HG03280 (cell line): ENCODE data around the gene ESPNL.

Source experiments
- ATAC-seq: cut with Tn5 transposase; IDR thresholded peaks from one replicate; pipeline ENCODE4 v1.9.1; 2021; ENCODE audit warnings: mild to moderate bottlenecking, moderate library complexity; ENCODE audit not compliant: unreplicated experiment

Gene ESPNL

DNA sequence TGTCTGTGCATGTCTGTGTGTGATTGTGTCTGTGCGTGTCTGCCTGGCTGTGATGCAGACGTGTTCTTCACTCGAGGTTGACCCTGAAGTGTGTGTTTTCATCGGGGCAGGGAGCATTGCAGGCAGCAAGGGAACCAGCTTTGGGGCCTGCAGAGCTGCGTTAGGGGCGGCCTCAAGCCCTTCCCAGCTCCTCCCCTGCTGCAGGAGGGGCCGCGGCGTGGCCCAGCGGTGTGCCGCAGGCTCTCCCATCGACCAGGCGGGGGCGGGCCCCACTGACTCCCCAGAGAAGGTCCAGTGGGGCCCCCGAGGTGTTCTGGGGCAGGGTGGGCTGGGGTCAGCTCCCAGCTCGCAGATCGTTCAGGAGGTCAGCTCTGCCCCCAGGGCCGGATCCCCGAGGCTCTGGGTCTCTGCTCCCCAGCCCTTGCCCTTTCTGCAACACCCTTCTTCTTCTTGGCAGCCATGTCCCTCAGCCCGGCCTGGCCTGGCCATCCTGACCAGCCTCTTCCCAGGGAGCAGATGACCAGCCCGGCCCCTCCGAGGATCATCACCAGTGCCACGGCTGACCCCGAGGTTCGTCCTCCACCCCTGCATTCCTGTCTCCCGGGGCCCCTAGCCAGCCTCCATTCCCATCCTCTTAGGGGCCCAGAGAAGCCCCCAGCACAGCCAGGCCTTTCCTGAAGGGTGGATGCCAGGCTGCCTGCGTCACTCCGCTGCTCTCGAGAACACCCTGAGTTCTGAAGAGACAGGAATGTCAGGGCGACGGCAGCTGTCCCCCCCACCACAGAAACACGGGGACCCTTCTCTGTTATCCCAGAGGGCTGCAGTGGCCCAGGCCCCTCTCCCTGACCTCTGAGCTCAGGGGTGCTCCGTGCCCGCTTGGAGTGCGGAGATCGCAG lies 27.3 kb downstream of the ESPNL start:
- no peak for ATAC-seq

- no peak for ATAC-seq
Measured at GRCh38 chr2:238128061-238128440, 27.9 kb downstream of the ESPNL start.

DNA sequence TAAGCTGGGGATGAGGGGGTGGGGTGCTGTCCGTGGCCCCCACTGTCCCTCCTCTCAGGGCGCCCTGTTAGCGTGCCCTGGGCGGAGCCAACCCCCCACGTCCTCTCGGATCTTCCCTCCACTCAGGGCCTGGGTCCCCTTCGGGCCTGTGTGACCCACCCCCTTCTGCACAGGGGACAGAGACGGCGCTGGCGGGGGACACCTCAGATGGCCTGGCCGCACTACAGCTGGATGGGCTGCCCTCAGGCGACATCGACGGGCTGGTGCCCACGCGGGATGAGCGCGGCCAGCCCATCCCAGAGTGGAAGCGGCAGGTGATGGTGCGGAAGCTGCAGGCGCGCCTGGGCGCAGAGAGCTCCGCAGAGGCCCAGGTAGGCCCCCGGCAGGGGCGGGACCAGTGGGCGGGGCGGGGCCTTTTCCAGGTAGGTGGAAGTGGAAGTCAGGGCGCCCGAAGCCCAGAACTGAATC lies 28.4 kb downstream of the ESPNL start:
- no peak for ATAC-seq

DNA sequence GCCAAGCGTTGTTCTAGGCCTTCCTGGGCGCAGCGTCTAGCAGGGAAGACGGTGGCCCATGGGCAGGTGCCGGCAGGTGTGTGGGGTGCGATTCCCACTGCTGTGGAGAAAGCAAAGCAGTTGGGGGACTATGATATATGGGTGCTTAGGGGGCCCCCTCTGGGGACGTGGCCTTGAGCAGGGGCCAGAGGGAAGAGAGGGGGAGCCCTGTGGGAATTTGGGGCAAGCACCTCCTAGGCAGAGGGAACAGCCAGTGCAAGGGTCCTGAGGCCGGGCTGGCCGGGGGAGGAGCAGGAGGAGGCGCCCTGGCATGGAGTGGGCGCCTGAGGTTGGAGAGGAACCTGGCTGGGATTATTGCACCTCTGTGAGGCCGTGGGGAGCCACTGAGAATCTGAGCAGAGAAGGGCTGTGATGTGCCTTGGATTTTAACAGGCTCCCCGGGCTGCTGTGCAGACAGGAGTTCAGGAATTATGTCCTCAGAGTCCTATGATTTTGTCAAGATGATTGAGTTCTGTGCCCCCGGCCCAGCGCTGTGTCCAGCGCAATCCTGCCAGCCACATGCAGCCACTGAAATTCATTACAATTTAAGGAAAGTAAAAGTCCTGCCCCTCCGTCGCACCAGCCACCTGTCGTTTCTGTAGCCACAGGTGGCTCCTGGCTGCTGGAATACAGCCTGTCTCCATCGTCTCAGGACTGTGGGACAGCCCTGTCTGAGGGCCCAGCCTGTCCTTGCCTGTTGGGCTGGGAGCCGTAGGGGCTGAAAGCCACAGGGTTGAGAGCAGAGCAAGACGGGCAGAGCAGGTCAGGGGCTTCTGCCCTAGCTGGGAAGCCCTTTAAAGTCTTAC lies 29.2 kb downstream of the ESPNL start:
- no peak for ATAC-seq

- no peak for ATAC-seq
Measured at GRCh38 chr2:238130111-238130695, 30.1 kb downstream of the ESPNL start.

GRCh38 chr2:238130696-238131628 lies 30.8 kb downstream of the ESPNL start:
- ATAC-seq, result no peak

DNA sequence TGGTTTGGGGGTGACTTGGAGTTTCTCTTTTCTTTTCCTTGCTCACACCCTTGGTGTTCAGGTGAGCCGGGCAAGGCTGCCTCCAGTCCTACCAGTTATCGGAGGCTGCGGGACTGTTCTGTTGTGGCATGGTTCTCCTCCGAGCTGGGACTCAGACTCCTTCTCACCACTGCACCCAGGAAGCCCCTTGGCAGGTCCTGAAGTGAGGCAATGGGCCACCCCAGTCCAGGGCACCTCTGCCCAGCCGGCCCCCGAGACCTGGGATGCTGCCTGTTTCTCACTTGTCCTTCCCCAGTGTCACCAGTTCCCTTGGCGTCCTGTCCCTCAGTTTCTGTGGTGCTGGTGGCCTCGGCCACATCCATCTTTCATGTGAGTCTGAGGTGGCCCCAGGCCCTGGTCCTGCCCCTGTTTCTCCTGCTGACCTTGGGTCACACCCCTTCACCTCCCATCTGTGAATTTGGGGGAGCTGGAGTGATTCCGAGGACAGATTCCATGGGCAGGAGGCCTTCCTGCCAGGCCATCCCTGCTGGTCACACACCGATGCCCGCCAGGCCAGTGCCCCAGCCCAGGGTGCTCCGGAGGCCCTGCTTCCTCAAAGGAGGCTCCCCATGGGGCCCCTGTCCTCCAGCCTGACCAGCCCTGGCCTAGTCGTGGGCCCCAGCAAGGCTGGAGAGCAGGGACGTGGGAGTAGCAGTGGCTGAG lies 31.8 kb downstream of the ESPNL start:
- no peak for ATAC-seq

GRCh38 chr2:238132463-238133450 lies 32.6 kb downstream of the ESPNL start:
- no peak for ATAC-seq

- no peak for ATAC-seq
Measured at GRCh38 chr2:238133499-238134392, 33.6 kb downstream of the ESPNL start.

DNA sequence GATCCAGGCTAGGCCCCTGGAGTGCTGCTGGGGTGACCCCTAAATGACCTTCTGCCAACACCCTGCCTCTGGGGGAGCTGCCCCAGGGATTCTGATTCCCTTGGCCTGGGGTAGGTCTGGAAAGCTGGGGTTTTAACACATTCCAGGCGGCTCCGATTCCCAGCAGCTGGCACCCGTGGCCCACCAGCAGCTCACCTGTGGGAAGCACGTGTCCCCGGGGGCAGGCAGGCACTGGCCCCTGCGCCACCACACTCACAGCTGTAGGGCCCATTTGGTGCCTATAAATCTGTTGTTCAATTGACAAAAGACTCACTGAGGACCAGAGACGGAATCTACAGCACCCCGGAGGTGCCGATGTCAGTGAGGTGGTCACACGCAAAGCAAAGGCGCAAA lies 34.2 kb downstream of the ESPNL start:
- ATAC-seq, result no peak

DNA sequence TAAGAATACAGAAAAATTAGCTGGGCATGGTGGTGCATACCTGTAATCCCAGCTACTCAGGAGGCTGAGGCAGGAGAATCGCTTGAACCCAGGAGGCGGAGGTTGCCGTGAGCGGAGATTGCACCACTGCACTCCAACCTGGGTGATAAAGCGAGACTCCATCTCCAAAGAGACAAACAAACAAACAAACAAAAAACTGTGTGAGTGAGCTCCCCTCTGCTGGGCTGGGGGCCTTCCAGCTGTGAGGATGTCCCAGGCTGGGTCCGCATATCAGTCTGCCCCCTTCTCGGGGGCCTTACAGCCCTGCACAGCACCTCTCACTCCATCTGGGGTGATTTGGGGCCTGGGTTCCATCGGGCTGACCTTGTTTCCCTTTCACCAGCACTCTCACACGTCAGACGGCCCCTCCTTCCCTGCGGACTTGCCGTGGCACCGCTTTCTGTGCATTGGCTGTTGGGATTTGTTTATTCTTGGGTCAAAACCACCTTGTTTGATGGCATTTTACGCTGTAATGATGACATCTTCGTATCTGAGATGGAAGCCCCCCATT lies 35.5 kb downstream of the ESPNL start:
- ATAC-seq, result no peak

- no peak for ATAC-seq
Measured at GRCh38 chr2:238136820-238137537, 36.8 kb downstream of the ESPNL start.

DNA sequence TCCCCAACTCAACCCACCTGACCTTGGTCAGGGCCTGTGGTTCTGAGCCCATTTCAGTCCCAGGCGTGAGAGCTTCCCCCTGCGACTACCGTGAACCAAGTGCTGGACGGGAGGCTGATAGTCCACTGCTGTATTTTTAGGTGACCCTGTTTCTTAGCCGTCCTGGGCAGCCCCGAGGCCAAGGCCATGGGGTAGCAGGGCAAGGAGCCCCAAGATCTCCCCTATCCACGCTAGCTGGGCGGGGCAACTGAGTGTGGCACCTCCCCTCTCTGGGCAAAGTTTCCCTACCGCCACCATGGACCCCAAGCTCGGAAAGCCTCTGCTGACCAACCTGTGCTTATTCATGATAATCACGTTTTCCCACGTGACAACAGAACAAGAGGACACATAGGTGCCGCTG lies 37.7 kb downstream of the ESPNL start:
- no peak for ATAC-seq

DNA sequence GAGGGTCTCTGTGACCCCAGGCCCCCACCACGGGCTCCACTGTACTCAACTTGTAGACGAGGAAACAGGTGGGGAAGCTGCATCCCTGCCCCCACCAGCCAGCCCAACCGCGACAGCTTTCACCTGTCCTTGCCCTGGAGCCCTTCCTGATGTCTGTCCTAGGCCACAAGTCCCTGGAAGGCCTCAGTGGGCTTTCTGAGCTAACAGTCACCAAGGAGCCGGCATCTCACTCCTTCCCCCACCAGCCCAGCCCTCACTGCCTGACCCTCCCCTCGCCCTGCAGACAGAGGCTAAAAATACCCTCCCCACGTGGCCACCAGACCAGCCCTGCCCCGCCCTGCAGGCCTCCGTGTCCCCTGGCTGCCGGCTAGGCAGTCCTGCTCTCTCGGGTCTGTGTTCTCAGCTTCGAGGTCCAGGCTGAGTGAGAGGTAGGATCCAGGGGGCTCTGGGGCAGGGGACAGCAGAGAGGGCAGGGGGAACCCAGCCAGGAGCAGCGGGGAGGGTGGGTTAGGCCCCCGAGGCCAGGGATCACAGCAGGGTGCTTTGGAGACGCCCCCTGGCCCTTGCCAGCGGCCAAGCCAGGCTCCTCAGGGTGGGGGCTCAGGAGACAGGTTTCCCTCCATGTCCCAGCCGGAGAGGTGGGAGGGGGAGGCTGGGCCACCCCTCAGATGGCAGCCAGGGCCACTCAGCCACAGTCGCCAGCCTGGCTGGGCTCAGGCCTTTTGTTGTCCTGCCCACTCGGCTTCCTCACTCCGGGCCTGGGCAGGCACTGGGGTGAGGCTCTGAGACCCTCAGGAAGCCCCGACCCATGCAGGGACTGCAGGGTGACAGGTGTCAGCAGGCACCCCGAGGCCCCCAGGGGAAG lies 38.4 kb downstream of the ESPNL start, which contains the start of gene KLHL30:
TSS of gene KLHL30 (plus strand) at position 338 of the 865 bp plus-strand sequence. CDS start 2,087 bp downstream, outside the sequence.
- no peak for ATAC-seq

GRCh38 chr2:238139196-238140039 lies 39.3 kb downstream of the ESPNL start:
- ATAC-seq, result no peak
